Measurements from ENCODE around the gene SKIL. TPM values are rescaled to one million over a fixed set of nuclear protein-coding genes. Genes with fewer than 3 reads are reported as not detected.

Gene SKIL
- total and polyA plus RNA-seq, 11 donors = 6.6 to 33.6 (median 24.0) TPM

DNA sequence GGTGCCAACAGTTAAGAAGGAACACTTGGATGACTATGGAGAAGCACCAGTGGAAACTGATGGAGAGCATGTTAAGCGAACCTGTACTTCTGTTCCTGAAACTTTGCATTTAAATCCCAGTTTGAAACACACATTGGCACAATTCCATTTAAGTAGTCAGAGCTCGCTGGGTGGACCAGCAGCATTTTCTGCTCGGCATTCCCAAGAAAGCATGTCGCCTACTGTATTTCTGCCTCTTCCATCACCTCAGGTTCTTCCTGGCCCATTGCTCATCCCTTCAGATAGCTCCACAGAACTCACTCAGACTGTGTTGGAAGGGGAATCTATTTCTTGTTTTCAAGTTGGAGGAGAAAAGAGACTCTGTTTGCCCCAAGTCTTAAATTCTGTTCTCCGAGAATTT is 3.0 kb downstream of the SKIL start:
- Histone ChIP-seq H3K27me3 (no peaks in the 10 kb centered on the region), H3K4me1 (peaks cover 0 to 79% (median 40%) of the 10 kb centered on the region in 12 donors), H3K9me3 (no peaks in the 10 kb centered on the region), H3K36me3 (peaks cover 0 to 39% (median 22%) of the 10 kb centered on the region in 9 donors), H3K27ac (no peak overlapping the region), H3K4me3 (peak overlapping the region in 7 of 12 donors; percentile 3 to 99 (median 90))
- ATAC-seq (no peak), DNase-seq (no peak)
- 84 to 88% (median 86%) methylated on average over 5 of the region's 5 CpGs for WGBS, 4 donors
- no peak for TF ChIP-seq POLR2A (IDR thresholded peaks at IDR 0.05)
- no peak for TF ChIP-seq CTCF (IDR thresholded peaks at IDR 0.05)
- intact Hi-C loops (cut with DNase I) = loop anchor here in 2 of 10 donors (10.0 kb wide), 1 partner anchor 46 kb away; no protein-coding TSS in a partner anchor

DNA sequence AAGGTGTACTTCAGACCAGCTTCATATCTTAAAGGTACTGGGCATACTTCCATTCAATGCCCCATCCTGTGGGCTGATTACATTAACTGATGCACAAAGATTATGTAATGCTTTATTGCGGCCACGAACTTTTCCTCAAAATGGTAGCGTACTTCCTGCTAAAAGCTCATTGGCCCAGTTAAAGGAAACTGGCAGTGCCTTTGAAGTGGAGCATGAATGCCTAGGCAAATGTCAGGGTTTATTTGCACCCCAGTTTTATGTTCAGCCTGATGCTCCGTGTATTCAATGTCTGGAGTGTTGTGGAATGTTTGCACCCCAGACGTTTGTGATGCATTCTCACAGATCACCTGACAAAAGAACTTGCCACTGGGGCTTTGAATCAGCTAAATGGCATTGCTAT is 3.4 kb downstream of the SKIL start:
- no peaks in the 10 kb centered on the region for H3K9me3 ChIP-seq
- peaks cover 0 to 39% (median 22%) of the 10 kb centered on the region in 9 donors for H3K36me3 ChIP-seq
- 48 to 63% (median 59%) methylated on average over 5 of the region's 5 CpGs for WGBS, 4 donors
- no peak overlapping the region for H3K27ac ChIP-seq
- intact Hi-C loops (cut with DNase I) = loop anchor here in 2 of 10 donors (10.0 kb wide), 1 partner anchor 46 kb away; no protein-coding TSS in a partner anchor
- ATAC-seq = no peak
- no peak for TF ChIP-seq POLR2A (IDR thresholded peaks at IDR 0.05)
- no peak for TF ChIP-seq CTCF (IDR thresholded peaks at IDR 0.05)
- no peaks in the 10 kb centered on the region for H3K27me3 ChIP-seq
- H3K4me1 ChIP-seq = peaks cover 0 to 75% (median 37%) of the 10 kb centered on the region in 12 donors
- DNase-seq = no peak
- peak overlapping the region in 9 of 12 donors; percentile 3 to 99 (median 16) for H3K4me3 ChIP-seq

- Histone ChIP-seq H3K36me3 (peaks cover 0 to 39% (median 22%) of the 10 kb centered on the region in 9 donors), H3K4me3 (peak overlapping the region in 8 of 12 donors; percentile 8 to 99 (median 22)), H3K4me1 (peaks cover 0 to 70% (median 35%) of the 10 kb centered on the region in 12 donors), H3K27me3 (no peaks in the 10 kb centered on the region), H3K9me3 (no peaks in the 10 kb centered on the region), H3K27ac (no peak overlapping the region)
- DNase-seq = no peak
- ATAC-seq = no peak
- TF ChIP-seq POLR2A (IDR thresholded peaks at IDR 0.05) = no peak
- no peak for TF ChIP-seq CTCF (IDR thresholded peaks at IDR 0.05)
- WGBS, 4 donors = 73 to 81% (median 78%) methylated on average over 6 of the region's 6 CpGs
- intact Hi-C loops (cut with DNase I) = loop anchor here in 2 of 10 donors (10.0 kb wide), 1 partner anchor 47 kb away; no protein-coding TSS in a partner anchor
These were observed 4.2 kb downstream of the SKIL start for GRCh38 chr3:170361711-170362110.

- Histone ChIP-seq H3K9me3 (no peaks in the 10 kb centered on the region), H3K4me1 (peaks cover 0 to 86% (median 40%) of the 10 kb centered on the region in 12 donors), H3K27me3 (no peaks in the 10 kb centered on the region), H3K36me3 (peaks cover 0 to 44% (median 22%) of the 10 kb centered on the region in 9 donors), H3K4me3 (peak overlapping the region in 2 of 12 donors; percentile 4 to 90), H3K27ac (no peak overlapping the region)
- ATAC-seq (no peak), DNase-seq (no peak)
- TF ChIP-seq CTCF (IDR thresholded peaks at IDR 0.05) (no peak), POLR2A (IDR thresholded peaks at IDR 0.05) (no peak)
- intact Hi-C loops (cut with DNase I) = loop anchor here in 2 of 10 donors (10.0 kb wide), 1 partner anchor 49 kb away; no protein-coding TSS in a partner anchor
- 89 to 93% (median 92%) methylated on average over 11 of the region's 11 CpGs for WGBS, 4 donors
These were observed 6.0 kb downstream of the SKIL start for GRCh38 chr3:170363471-170363994.

Data from heart left ventricle (tissue), 16 donors.